ENCODE measurements around the gene RNF31. TPM values are rescaled to one million over a fixed set of nuclear protein-coding genes. Genes with fewer than 3 reads are reported as not detected.

Gene RNF31
- total RNA-seq, 1 donor from 2014 or later: 20.4 TPM

- no peak for DNase-seq
Measured at GRCh38 chr14:24159777-24160498, 12.6 kb downstream of the RNF31 start.

DNA sequence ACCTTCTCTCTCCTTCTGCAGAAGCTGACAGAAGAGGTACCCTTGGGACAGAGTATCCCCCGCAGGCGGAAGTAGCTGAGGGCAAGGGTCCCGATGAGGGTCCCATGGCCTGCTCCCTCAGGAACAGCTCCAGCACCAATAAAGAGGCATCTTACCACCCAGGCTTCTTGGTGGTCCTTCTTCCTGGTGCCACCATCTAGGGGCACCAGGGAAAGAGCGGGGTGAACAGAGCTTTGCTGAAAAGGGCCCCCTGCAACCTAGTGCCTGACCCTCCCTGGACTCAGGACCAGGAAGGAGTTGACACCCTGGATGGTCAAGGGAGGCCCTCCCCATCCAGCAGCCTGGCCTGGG lies 13.2 kb downstream of the RNF31 start:
- DNase-seq: no peak

DNA sequence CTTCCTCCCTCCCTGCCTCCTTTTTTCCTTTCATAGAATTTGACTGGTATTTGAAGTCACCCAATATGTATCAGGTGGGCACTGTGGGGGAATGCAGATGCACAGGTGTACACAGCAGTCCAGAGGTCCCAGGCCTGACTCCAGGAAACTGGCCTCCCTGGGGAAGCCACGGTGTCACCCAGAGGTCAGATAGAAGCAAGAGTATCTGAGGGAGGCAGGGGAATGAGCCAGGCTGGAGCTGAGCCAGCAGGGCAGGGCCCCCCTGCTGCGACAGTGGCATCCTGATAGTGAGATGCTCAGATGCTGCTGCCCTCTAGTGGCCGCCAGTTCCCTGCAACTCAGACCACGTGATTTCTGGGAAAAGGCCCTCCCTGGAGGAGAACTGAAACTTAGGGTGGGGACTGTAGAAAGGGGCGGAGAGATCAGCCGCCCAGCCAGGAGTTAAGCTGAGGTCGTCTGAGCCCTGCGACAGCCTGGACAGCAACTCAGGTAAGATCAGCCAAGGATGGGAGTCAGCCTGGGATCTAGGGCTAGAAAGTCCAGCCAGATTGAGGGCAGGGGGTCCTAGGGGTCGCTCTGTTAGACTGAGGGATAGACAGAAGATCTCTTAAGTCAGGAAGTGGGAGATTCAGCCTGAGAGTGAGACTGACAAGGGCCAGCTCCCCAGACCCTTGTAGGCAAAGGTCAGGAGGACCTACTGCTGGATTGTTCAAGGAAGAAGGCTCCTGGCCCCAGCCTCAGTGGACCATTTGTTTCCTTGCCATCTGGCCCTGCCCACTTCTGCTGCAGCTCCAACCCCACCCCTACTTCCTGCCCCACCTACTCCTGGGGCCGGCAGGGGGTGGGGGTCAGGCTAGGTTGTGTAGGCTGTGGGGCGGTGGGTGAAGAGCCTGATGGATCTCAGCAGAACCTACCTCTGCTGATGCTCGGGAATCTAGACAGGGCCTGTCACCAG lies 13.8 kb downstream of the RNF31 start, which contains the start of gene IRF9:
Gene IRF9 (plus strand): TSS at position 416 of the 955 bp plus-strand sequence. CDS start 880 bp downstream, outside the sequence.
- peak; percentile 93 for DNase-seq

GRCh38 chr14:24162093-24162492 lies 14.8 kb downstream of the RNF31 start:
- no peak for DNase-seq

- DNase-seq: no peak
Measured at GRCh38 chr14:24164518-24164991, 17.3 kb downstream of the RNF31 start.

DNA sequence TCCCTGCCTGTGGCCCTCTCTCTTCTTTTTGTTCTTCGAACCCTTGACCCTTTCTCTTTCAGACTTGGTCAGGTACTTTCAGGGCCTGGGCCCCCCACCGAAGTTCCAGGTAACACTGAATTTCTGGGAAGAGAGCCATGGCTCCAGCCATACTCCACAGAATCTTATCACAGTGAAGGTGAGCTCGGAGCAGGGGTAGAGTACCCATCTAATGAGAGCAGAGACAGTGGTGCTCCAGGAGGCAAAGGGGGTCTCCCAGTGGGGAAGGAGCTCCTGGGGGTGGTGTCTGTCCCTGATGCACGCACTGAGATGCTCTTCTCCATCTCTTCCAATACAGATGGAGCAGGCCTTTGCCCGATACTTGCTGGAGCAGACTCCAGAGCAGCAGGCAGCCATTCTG lies 18.5 kb downstream of the RNF31 start:
- no peak for DNase-seq

- DNase-seq: no peak
Measured at GRCh38 chr14:24167469-24168114, 20.3 kb downstream of the RNF31 start.

DNA sequence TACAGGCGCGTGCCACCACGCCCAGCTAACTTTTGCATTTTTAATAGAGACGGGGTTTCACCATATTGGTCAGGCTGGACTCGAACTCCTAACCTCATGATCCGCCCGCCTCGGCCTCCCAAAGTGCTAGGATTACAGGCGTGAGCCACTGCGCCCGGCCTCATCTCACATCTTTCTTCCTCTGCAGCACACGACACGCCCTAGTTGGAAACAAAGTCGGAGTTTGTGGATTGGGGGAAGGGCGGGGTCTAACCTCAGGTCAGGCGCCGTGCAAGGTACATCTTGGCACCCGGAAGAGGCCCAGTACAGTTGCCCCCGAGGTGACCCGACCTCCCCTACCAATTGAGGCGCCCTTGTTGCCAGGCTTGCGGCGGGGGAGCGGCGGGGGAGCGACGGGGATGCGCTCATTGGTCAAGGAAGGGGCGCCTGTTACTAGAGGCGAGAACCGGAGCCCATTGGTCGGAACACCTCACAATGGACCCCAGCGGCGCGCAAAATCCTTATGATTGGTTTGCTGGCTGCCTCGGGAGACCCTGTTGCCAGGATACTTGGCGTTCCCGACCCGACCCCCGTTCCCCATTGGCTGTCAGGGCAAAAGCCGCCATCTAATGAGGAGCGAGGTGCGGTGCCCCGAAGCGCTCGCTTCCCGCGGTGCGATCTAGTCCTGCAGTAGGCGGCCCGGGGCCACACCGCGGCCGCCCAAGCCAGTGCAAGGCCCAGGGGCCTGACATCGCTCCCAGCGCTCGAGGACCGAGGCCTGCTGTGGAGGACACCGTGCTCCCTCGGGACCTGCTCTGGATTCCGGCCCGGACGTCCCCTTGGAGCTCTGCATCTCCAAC lies 24.3 kb downstream of the RNF31 start, which contains the start of gene REC8:
Gene REC8 (plus strand): TSS at position 659 of the 839 bp plus-strand sequence. CDS start 473 bp downstream, outside the sequence.
- DNase-seq: peak; percentile 85

GRCh38 chr14:24172261-24172860 lies 25.1 kb downstream of the RNF31 start:
- DNase-seq: no peak

- DNase-seq: peak; percentile 40
Measured at GRCh38 chr14:24172871-24173281, 25.6 kb downstream of the RNF31 start.

- no peak for DNase-seq
Measured at GRCh38 chr14:24176599-24176998, 29.3 kb downstream of the RNF31 start.

- no peak for DNase-seq
Measured at GRCh38 chr14:24177041-24177825, 29.9 kb downstream of the RNF31 start.

DNA sequence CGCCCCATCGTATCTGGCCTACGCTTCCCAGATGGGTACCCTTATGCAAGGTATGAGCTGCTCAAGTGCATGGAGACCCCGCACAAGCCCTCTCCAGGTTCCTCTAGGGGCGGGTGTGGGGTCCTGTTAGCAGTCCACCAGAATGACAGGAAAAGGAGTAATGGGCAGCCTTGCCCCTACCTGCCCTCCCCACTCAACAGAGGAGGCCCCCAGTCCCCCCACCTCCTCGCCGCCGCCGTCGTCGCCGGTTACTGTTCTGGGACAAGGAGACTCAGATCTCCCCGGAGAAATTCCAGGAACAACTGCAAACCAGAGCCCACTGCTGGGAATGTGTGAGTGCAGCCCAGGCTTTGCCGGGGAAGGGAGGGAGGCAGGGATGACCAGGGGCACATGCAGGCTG lies 30.6 kb downstream of the RNF31 start:
- DNase-seq: no peak

- DNase-seq: no peak
Measured at GRCh38 chr14:24178399-24179178, 31.3 kb downstream of the RNF31 start.

DNA sequence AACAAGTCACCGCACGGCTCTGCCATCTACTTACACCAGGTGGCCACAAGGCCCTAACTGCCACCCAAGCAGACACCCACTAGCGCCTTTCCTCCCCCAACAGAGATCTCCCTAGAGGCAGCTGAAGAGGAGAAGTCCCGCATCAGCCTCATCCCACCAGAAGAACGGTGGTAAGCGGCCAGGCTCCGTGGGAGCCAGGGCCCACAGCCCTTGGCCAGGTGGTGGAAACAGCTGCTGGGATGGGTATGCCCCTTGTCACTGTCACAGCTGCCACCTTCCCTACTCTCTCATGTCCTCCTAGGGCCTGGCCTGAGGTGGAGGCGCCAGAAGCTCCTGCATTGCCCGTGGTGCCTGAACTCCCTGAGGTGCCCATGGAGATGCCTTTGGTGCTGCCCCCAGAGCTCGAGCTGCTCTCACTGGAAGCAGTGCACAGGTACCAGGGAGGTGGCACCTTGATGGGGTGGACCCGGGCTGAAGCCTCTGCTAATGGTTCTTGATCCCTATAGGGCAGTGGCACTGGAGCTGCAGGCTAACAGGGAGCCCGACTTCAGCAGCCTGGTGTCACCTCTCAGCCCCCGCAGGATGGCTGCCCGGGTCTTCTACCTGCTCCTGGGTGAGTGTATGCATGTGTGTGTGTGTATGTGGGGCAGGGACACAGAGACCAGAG lies 32.1 kb downstream of the RNF31 start:
- DNase-seq: no peak

DNA sequence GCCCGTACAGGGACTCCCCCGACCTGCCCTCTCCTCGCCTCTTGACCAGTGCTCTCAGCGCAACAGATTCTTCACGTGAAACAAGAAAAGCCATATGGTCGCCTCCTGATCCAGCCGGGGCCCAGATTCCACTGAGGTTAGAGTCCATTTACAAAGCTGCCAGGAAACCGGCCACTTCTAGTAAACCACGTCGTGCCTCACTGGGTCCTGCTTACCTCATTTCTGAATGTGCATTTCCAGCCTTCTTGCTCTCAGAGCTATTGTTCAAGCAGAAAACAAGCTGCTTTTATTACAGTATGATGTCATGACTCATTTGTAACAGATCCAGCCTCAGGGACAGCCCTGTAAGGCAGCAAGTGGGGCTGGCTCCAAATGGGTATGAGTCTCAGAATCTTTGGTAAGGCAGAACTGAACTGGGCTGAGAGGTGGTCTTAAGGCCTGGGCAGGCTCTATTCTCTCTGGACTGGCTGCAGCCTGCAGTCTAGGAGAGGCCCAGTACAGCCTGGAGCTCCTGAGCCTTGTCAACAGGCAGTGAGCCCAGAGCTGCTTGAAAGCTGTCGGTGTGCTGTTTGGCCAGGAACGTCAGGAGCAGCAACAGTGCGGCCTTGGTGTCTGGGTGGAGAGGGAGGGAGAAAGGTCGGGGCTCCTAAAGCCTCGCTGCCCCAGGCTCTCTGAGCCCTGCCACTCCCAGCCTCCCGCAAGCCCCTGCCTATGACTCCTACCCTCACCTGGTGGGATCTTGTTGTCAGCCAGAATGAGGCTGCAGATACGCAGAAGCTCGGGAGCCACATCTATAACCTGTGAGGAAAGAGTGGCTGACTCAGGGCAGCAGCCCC lies 32.9 kb downstream of the RNF31 start:
- peak; percentile 47 for DNase-seq

GRCh38 chr14:24181371-24182077 lies 34.2 kb downstream of the RNF31 start:
- DNase-seq: no peak
